ENCODE measurements around the gene GNB2.
"Not testable (repeated sequence)": the region's sequence is repeated elsewhere in the genome, so short reads cannot be mapped to it uniquely, and the experiment has no call there.

The GNB2 gene

DNA sequence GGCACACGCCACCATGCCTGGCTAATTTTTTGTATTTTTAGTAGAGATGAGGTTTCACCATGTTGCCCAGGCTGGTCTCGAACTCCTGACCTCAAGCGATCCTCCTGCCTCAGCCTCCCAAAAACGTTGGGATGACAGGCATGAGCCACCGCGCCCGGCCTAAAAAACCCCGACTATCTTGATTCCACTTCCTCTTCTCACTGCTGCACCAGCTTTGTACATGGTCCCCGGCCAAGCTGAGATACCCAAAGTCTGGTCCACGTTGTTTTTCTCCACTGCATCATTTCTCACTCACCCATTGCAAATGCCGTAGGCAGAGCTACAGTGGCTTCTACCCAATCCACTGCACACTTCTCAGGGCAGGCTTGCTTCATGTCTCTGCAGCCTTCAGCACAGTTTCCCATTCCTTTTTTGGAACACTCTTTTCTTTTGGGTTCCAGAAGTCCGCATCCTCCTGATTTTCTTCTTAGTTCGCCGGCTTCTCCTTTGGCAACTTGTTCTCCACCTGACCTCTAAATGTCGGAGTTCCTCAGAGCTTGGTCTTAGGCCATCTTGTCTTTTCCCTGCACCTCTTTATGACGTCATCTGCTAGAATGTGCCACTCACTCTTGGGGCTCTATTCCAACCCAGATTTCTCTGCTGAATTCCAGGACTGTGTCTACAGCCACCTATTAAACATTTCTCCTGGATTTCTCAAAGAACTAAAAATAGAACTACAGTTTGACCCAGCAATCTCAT, 6.0 kb upstream of the GNB2 start:
- no peak overlapping the region for H3K4me3 ChIP-seq (ENCODE audit: control insufficient read depth, low read depth, low read length)
- TF ChIP-seq, protein P1, sequence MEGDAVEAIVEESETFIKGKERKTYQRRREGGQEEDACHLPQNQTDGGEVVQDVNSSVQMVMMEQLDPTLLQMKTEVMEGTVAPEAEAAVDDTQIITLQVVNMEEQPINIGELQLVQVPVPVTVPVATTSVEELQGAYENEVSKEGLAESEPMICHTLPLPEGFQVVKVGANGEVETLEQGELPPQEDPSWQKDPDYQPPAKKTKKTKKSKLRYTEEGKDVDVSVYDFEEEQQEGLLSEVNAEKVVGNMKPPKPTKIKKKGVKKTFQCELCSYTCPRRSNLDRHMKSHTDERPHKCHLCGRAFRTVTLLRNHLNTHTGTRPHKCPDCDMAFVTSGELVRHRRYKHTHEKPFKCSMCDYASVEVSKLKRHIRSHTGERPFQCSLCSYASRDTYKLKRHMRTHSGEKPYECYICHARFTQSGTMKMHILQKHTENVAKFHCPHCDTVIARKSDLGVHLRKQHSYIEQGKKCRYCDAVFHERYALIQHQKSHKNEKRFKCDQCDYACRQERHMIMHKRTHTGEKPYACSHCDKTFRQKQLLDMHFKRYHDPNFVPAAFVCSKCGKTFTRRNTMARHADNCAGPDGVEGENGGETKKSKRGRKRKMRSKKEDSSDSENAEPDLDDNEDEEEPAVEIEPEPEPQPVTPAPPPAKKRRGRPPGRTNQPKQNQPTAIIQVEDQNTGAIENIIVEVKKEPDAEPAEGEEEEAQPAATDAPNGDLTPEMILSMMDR (conservative IDR thresholded peaks at IDR 0.05; ENCODE audit: control insufficient read depth, insufficient read depth, low read depth, low read length): no peak
- DNase-seq (ENCODE audit: low read depth): no peak

DNA sequence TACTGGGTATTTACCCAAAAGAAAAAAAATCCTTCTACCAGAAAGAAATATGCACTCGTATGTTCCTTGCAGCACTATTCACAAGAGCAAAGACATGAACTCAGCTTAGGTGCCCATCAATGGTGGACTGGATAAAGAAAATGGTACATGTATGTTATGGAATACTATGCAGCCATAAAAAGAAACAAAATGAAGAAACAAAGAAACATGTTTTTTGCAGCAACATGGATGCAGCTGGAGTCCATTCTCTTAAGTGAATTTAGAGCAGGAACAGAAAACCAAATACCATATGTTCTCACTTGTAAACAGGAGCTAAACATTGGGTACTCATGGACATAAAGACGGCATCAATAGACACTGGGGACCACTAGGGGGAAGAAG, 5.5 kb upstream of the GNB2 start:
- TF ChIP-seq, protein P1 (conservative IDR thresholded peaks at IDR 0.05; ENCODE audit: control insufficient read depth, insufficient read depth, low read depth, low read length): no peak
- H3K4me3 ChIP-seq (ENCODE audit: control insufficient read depth, low read depth, low read length): no peak overlapping the region
- DNase-seq (ENCODE audit: low read depth): no peak

DNA sequence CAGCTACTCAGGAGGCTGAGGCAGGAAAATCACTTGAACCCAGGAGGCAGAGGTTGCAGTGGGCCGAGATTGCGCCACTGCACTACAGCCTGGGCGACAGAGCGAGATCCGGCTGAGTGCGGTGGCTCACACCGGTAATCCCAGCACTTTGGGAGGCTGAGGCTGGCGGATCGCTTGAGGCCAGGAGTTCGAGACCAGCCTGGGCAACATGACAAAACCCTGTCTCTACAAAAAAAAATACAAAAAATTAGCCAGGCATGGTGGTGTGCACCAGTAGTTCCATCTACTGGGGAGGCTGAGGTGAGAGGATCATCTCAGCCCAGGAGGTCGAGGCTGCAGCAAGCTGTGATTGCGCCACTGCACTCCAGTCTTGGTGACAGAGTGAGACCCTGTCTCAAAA, 4.4 kb upstream of the GNB2 start:
- DNase-seq (ENCODE audit: low read depth); H3K4me3 ChIP-seq (ENCODE audit: control insufficient read depth, low read depth, low read length): not testable (repeated sequence)

DNA sequence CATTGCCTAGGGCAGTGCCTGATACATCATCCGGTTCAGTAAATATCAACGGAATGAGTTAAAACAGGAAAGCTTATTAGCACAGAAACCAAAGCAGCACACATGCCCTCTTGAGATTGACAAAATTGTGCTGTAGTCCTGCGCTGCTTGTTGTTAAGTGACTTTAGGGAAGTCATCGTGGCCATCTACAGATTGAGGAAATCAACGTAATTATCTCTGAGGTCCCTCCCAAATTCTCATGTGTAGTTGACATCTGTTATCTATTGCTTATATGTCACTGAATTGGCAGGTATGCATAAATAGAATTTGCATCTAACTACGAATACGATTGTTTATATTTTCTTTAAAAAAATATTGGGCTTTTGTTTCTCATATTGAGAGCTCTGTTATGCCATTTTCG, 3.5 kb upstream of the GNB2 start:
- no peak overlapping the region for H3K4me3 ChIP-seq (ENCODE audit: control insufficient read depth, low read depth, low read length)
- TF ChIP-seq, protein P1 (conservative IDR thresholded peaks at IDR 0.05; ENCODE audit: control insufficient read depth, insufficient read depth, low read depth, low read length): no peak
- DNase-seq (ENCODE audit: low read depth): no peak

DNA sequence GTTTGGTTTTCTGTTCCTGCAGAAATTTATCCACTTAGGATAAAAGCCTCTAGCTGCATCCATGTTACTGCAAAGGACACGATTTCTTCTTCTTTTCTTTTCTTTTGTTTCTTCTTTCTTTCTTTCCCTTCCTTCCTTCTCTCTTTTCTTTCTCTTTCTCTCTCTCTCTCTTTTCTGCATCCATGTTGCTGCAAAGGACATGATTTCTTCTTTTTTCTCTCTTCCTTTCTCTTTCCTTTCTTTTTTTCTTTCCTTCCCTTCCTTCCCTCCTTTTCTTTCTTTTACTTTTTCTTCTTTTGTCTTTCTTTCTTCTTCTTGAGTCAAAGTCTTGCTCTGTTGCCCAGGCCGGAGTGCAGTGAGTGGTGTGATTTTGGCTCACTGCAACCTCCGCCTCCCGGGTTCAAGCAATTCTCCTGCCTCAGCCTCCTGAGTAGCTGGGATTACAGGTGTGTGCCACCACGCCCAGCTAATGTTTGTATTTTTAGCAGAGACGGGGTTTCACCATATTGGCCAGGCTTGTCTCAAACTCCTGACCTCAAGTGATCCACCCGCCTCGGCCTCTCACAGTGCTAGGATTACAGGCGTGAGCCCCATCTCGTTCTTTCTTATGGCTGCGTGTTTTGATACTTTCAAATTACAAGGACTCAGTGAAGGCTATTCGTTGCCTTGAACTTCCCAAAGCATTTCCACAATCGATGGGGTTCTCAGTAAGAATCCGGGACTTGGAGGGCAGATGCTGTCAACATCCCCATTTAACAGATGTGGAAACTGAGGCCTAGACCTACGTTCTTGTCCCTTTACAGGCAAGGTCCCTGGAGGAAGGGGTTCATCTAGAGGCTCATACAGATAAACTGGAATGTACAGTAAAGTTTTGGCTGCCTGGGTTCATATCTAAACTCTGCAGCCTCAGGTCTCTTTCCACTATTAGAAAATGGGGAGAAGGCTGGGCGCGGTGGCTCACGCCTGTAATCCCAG, 1.9 kb upstream of the GNB2 start:
- DNase-seq (ENCODE audit: low read depth): no peak
- TF ChIP-seq, protein P1 (conservative IDR thresholded peaks at IDR 0.05; ENCODE audit: control insufficient read depth, insufficient read depth, low read depth, low read length): no peak
- H3K4me3 ChIP-seq (ENCODE audit: control insufficient read depth, low read depth, low read length): no peak overlapping the region

DNA sequence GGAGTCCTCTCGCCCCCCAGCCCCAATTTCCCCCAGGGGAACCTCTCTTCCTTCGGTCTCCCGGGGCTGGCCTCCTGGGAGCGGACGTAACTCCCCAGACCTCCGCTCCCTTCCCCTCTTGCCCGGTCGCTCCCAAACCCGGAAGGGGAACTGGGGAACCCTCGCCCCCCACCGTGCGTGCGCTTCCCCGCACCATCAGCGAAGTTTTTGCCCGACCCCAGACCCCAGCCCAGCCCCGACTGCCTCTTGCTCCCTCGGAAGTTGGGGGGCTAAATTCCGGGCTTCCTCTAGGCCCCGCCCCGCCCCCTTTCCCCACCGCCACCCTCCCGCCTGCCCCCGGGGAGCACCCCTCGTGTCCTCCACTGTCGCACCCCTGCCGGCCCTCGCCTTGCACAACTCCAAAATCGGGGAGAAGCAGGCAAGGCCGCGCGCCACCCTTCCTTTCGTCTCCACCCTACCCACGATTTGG, 436 bp downstream of the GNB2 start:
- peak overlapping the region; percentile 71 for H3K4me3 ChIP-seq (ENCODE audit: control insufficient read depth, low read depth, low read length)
- TF ChIP-seq, protein P1 (conservative IDR thresholded peaks at IDR 0.05; ENCODE audit: control insufficient read depth, insufficient read depth, low read depth, low read length): no peak
- DNase-seq (ENCODE audit: low read depth): peak; percentile 25

All from fibroblast of mammary gland (primary cell).